K562 (cell line): Measurements from ENCODE around the gene NOTCH1. TPM values are rescaled to one million over a fixed set of nuclear protein-coding genes. Genes with fewer than 3 reads are reported as not detected.
A peak's percentile ranks its signal among the peaks of the same experiment; 100 is the strongest.

ENCODE experiments used
- ADNP ChIP-seq: fragments of 200-800 bp; sonication (Bioruptor generic); IDR thresholded peaks from 2 replicates; pipeline ENCODE4 v1.6.1; 2016; ENCODE audit warnings: missing genetic modification characterization, missing compliant biosample characterization
- CTCFL ChIP-seq: IDR thresholded peaks from 2 replicates; pipeline ENCODE4 v1.6.1; 2011; ENCODE audit warnings: borderline replicate concordance, low read depth, mild to moderate bottlenecking, moderate library complexity, low read length; ENCODE audit not compliant: insufficient read depth, poor library complexity, severe bottlenecking
- DDX20 ChIP-seq: fragments of 450-650 bp; IDR thresholded peaks from 2 replicates; pipeline ENCODE4 v1.6.1; 2016; ENCODE audit warnings: missing genetic modification characterization, low read depth, mild to moderate bottlenecking, missing compliant biosample characterization, moderate library complexity
- MYBL2 ChIP-seq, 2 experiments: fragments of 450-650 bp in 1 of 2; sonication (generic) in 1 of 2; formaldehyde crosslinking in 1 of 2; IDR thresholded peaks; 2 replicates each; pipeline versions ENCODE4 v1.6.1 to v1.8.1; 2017 to 2022; ENCODE audit warnings: borderline replicate concordance in 1 of 2, inconsistent platforms in 1 of 2, low read depth in 1 of 2, mild to moderate bottlenecking in 1 of 2, missing genetic modification reagents in 1 of 2, moderate library complexity in 1 of 2
- NCOA2 ChIP-seq, 2 experiments: fragments of 450-650 bp; IDR thresholded peaks; 2 replicates each; pipeline ENCODE4 v1.6.1; 2018; ENCODE audit warnings: mild to moderate bottlenecking in 2 of 2, moderate library complexity in 1 of 2; ENCODE audit not compliant: partially characterized antibody in 2 of 2
- NFATC3 ChIP-seq: fragments of 450-650 bp; IDR thresholded peaks from 2 replicates; pipeline ENCODE4 v1.6.1; 2017; ENCODE audit warnings: mild to moderate bottlenecking
- PURB ChIP-seq: sonication (generic); formaldehyde crosslinking; IDR thresholded peaks from 2 replicates; pipeline ENCODE4 v1.9.0; 2021; ENCODE audit warnings: low read depth, mild to moderate bottlenecking, missing genetic modification reagents
- SMARCE1 ChIP-seq: fragments of 450-650 bp; IDR thresholded peaks from 2 replicates; pipeline ENCODE4 v1.7.1; 2016; ENCODE audit warnings: mild to moderate bottlenecking
- microRNA-seq: library from miRNA; unstranded; fragments of <30 nt; microRNA quantifications from one replicate; pipeline ENCODE4, GENCODE V29; 2018; ENCODE audit warnings: borderline microRNAs expressed
- polyA plus RNA-seq, 8 experiments: library from polyadenylated mRNA; depleted of rRNA in 4 of 8; stranded (reverse) in 5 of 8; unstranded in 3 of 8; fragments of >200 nt; fragmentation: Nextera tagmentation in 2 of 8; fragmentation: Illumina TruSeq in 1 of 8; extraction: Ambion mirVana in 2 of 8; extraction: Trizol in 1 of 8; gene quantifications; 2 replicates each; pipeline versions ENCODE4 v1.2.1 to v1.2.3, GENCODE V29; 2011 to 2014; ENCODE audit warnings: inconsistent platforms in 1 of 8, missing spikeins in 1 of 8
- small RNA-seq: library from RNA; depleted of rRNA; stranded (forward); fragments of <200 nt; gene quantifications from one replicate; pipeline ENCODE3, GENCODE V24; 2014
- total RNA-seq, 7 experiments: library from RNA; depleted of rRNA in 6 of 7; stranded (reverse); fragments of >200 nt in 6 of 7; fragmentation: Illumina TruSeq in 2 of 7; extraction: Trizol in 2 of 7; gene quantifications; 2 replicates each; pipeline versions ENCODE4 v1.2.1 to v1.2.3, GENCODE V29; 2011 to 2021; ENCODE audit warnings: low replicate concordance in 1 of 7
- TF ChIP-seq, protein P1 (sequence below): fragments of 450-650 bp; IDR thresholded peaks from 2 replicates; pipeline ENCODE4 v1.6.1; 2017; ENCODE audit warnings: antibody characterized with exemption

The NOTCH1 gene
- total and polyA plus RNA-seq, 9 of the 15 experiments (the other 6 are each of a cell fraction or from before 2014, with no cell fraction given), result 0.03 to 31.4 (median 2.3) TPM

- TF ChIP-seq CTCFL (no peak), DDX20 (tag) (no peak), SMARCE1 (no peak), ADNP (peak; percentile 48; the same call in 1 of the 2 replicates), PURB (CRISPR knock-in tag) (no peak), NCOA2 (IDR thresholded peaks at IDR 0.05; ENCODE audit: partially characterized antibody in 2 of 2) (no peak), MYBL2 (IDR thresholded peaks at IDR 0.05; ENCODE audit: low read depth) (no peak), MYBL2 (CRISPR knock-in tag; IDR thresholded peaks at IDR 0.05; ENCODE audit: borderline replicate concordance) (no peak), NFATC3 (no peak)
- TF ChIP-seq, protein P1, sequence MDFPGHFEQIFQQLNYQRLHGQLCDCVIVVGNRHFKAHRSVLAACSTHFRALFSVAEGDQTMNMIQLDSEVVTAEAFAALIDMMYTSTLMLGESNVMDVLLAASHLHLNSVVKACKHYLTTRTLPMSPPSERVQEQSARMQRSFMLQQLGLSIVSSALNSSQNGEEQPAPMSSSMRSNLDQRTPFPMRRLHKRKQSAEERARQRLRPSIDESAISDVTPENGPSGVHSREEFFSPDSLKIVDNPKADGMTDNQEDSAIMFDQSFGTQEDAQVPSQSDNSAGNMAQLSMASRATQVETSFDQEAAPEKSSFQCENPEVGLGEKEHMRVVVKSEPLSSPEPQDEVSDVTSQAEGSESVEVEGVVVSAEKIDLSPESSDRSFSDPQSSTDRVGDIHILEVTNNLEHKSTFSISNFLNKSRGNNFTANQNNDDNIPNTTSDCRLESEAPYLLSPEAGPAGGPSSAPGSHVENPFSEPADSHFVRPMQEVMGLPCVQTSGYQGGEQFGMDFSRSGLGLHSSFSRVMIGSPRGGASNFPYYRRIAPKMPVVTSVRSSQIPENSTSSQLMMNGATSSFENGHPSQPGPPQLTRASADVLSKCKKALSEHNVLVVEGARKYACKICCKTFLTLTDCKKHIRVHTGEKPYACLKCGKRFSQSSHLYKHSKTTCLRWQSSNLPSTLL, result no peak
Observed at GRCh38 chr9:136445799-136446198, 100.0 kb downstream of the NOTCH1 start (continued).

Small RNAs within 50 kb of the gene (microRNA-seq; reads per million reads assigned to microRNA genes)
- not detected for gene MIR4673
- not detected for gene MIR4674

Small RNAs within 50 kb of the gene (small RNA-seq; reads per million reads assigned to genes)
- gene MIR4673 (not detected), gene MIR4674 (not detected)

Other genes starting within 250 kb of the NOTCH1 start
Only the 7 nearest of the 17 such genes appear.
- 14.4 and 15.8 TPM in 2 replicates for gene SNAPC4, start 145.9 kb downstream of the NOTCH1 start, total RNA-seq (2014; rRNA removed)
- gene SNAPC4, start 145.9 kb downstream of the NOTCH1 start, total RNA-seq (2014; rRNA removed; fragmentation: Illumina TruSeq; extraction: Trizol), result 7.1 and 8.8 TPM in 2 replicates
- gene SNAPC4, start 145.9 kb downstream of the NOTCH1 start, total RNA-seq (2015; rRNA removed; fragmentation: Illumina TruSeq; extraction: Trizol), result 9.3 and 11.1 TPM in 2 replicates
- gene SNAPC4, start 145.9 kb downstream of the NOTCH1 start, total RNA-seq (2021), result 17.1 and 18.7 TPM in 2 replicates
- gene SNAPC4, start 145.9 kb downstream of the NOTCH1 start, polyA plus RNA-seq (2011; rRNA removed), result 4.4 and 4.5 TPM in 2 replicates
- gene SNAPC4, start 145.9 kb downstream of the NOTCH1 start, polyA plus RNA-seq (2014; fragmentation: Illumina TruSeq; extraction: Trizol), result 8.8 and 9.0 TPM in 2 replicates
- gene SNAPC4, start 145.9 kb downstream of the NOTCH1 start, polyA plus RNA-seq (2014; fragmentation: Nextera tagmentation; extraction: Ambion mirVana), result under 1 TPM; 0.21 to 0.46 TPM
- 18.7 and 21.8 TPM in 2 replicates for gene SNAPC4, start 145.9 kb downstream of the NOTCH1 start, polyA plus RNA-seq (2014; rRNA removed)
- gene ENTR1, start 135.4 kb downstream of the NOTCH1 start, total RNA-seq (2014; rRNA removed), result 79.0 and 88.8 TPM in 2 replicates
- gene ENTR1, start 135.4 kb downstream of the NOTCH1 start, total RNA-seq (2014; rRNA removed; fragmentation: Illumina TruSeq; extraction: Trizol), result 38.1 and 38.3 TPM in 2 replicates
- gene ENTR1, start 135.4 kb downstream of the NOTCH1 start, total RNA-seq (2015; rRNA removed; fragmentation: Illumina TruSeq; extraction: Trizol), result 61.3 and 65.5 TPM in 2 replicates
- gene ENTR1, start 135.4 kb downstream of the NOTCH1 start, total RNA-seq (2021), result 101 and 104 TPM in 2 replicates
- gene ENTR1, start 135.4 kb downstream of the NOTCH1 start, polyA plus RNA-seq (2011; rRNA removed), result 77.3 and 92.6 TPM in 2 replicates
- gene ENTR1, start 135.4 kb downstream of the NOTCH1 start, polyA plus RNA-seq (2014; fragmentation: Illumina TruSeq; extraction: Trizol), result 72.6 and 75.9 TPM in 2 replicates
- 1 to 10 TPM; 6.7 to 9.6 TPM for gene ENTR1, start 135.4 kb downstream of the NOTCH1 start, polyA plus RNA-seq (2014; fragmentation: Nextera tagmentation; extraction: Ambion mirVana)
- 106 and 108 TPM in 2 replicates for gene ENTR1, start 135.4 kb downstream of the NOTCH1 start, polyA plus RNA-seq (2014; rRNA removed)
- 86.6 and 111 TPM in 2 replicates for gene PMPCA, start 135.4 kb downstream of the NOTCH1 start, total RNA-seq (2014; rRNA removed)
- gene PMPCA, start 135.4 kb downstream of the NOTCH1 start, total RNA-seq (2014; rRNA removed; fragmentation: Illumina TruSeq; extraction: Trizol), result 82.4 and 104 TPM in 2 replicates
- gene PMPCA, start 135.4 kb downstream of the NOTCH1 start, total RNA-seq (2015; rRNA removed; fragmentation: Illumina TruSeq; extraction: Trizol), result 66.6 and 67.5 TPM in 2 replicates
- gene PMPCA, start 135.4 kb downstream of the NOTCH1 start, total RNA-seq (2021), result 118 and 139 TPM in 2 replicates
- gene PMPCA, start 135.4 kb downstream of the NOTCH1 start, polyA plus RNA-seq (2011; rRNA removed), result 114 and 119 TPM in 2 replicates
- 99.8 and 122 TPM in 2 replicates for gene PMPCA, start 135.4 kb downstream of the NOTCH1 start, polyA plus RNA-seq (2014; fragmentation: Illumina TruSeq; extraction: Trizol)
- 10 to 100 TPM; 23.9 to 30.0 TPM for gene PMPCA, start 135.4 kb downstream of the NOTCH1 start, polyA plus RNA-seq (2014; fragmentation: Nextera tagmentation; extraction: Ambion mirVana)
- gene PMPCA, start 135.4 kb downstream of the NOTCH1 start, polyA plus RNA-seq (2014; rRNA removed), result 129 and 143 TPM in 2 replicates
- 8.8 and 11.1 TPM in 2 replicates for gene INPP5E, start 106.2 kb downstream of the NOTCH1 start, total RNA-seq (2014; rRNA removed)
- 2.5 and 2.9 TPM in 2 replicates for gene INPP5E, start 106.2 kb downstream of the NOTCH1 start, total RNA-seq (2014; rRNA removed; fragmentation: Illumina TruSeq; extraction: Trizol)
- 5.4 and 5.7 TPM in 2 replicates for gene INPP5E, start 106.2 kb downstream of the NOTCH1 start, total RNA-seq (2015; rRNA removed; fragmentation: Illumina TruSeq; extraction: Trizol)
- 16.3 and 17.4 TPM in 2 replicates for gene INPP5E, start 106.2 kb downstream of the NOTCH1 start, total RNA-seq (2021)
- gene INPP5E, start 106.2 kb downstream of the NOTCH1 start, polyA plus RNA-seq (2011; rRNA removed), result 4.4 and 6.8 TPM in 2 replicates
- 4.9 and 8.4 TPM in 2 replicates for gene INPP5E, start 106.2 kb downstream of the NOTCH1 start, polyA plus RNA-seq (2014; fragmentation: Illumina TruSeq; extraction: Trizol)
- gene INPP5E, start 106.2 kb downstream of the NOTCH1 start, polyA plus RNA-seq (2014; fragmentation: Nextera tagmentation; extraction: Ambion mirVana), result under 1 TPM; 0.38 to 0.56 TPM
- 14.1 and 15.1 TPM in 2 replicates for gene INPP5E, start 106.2 kb downstream of the NOTCH1 start, polyA plus RNA-seq (2014; rRNA removed)
- 17.1 and 20.1 TPM in 2 replicates for gene SEC16A, start 63.0 kb downstream of the NOTCH1 start, total RNA-seq (2014; rRNA removed)
- 9.1 and 9.3 TPM in 2 replicates for gene SEC16A, start 63.0 kb downstream of the NOTCH1 start, total RNA-seq (2014; rRNA removed; fragmentation: Illumina TruSeq; extraction: Trizol)
- gene SEC16A, start 63.0 kb downstream of the NOTCH1 start, total RNA-seq (2015; rRNA removed; fragmentation: Illumina TruSeq; extraction: Trizol), result 8.7 and 11.1 TPM in 2 replicates
- 56.1 and 62.8 TPM in 2 replicates for gene SEC16A, start 63.0 kb downstream of the NOTCH1 start, total RNA-seq (2021)
- 14.0 and 25.1 TPM in 2 replicates for gene SEC16A, start 63.0 kb downstream of the NOTCH1 start, polyA plus RNA-seq (2011; rRNA removed)
- 44.6 and 47.6 TPM in 2 replicates for gene SEC16A, start 63.0 kb downstream of the NOTCH1 start, polyA plus RNA-seq (2014; fragmentation: Illumina TruSeq; extraction: Trizol)
- gene SEC16A, start 63.0 kb downstream of the NOTCH1 start, polyA plus RNA-seq (2014; fragmentation: Nextera tagmentation; extraction: Ambion mirVana), result 10 to 100 TPM in 1 of 2 experiments, 1 to 10 TPM in 1; 8.3 to 12.0 TPM
- 30.9 and 32.2 TPM in 2 replicates for gene SEC16A, start 63.0 kb downstream of the NOTCH1 start, polyA plus RNA-seq (2014; rRNA removed)
- 217 and 294 TPM in 2 replicates for gene EGFL7, start 116.9 kb upstream of the NOTCH1 start, total RNA-seq (2014; rRNA removed)
- 6.6 and 10.2 TPM in 2 replicates for gene EGFL7, start 116.9 kb upstream of the NOTCH1 start, total RNA-seq (2014; rRNA removed; fragmentation: Illumina TruSeq; extraction: Trizol)
- 55.3 and 55.5 TPM in 2 replicates for gene EGFL7, start 116.9 kb upstream of the NOTCH1 start, total RNA-seq (2015; rRNA removed; fragmentation: Illumina TruSeq; extraction: Trizol)
- 213 and 225 TPM in 2 replicates for gene EGFL7, start 116.9 kb upstream of the NOTCH1 start, total RNA-seq (2021)
- gene EGFL7, start 116.9 kb upstream of the NOTCH1 start, polyA plus RNA-seq (2011; rRNA removed), result 220 and 305 TPM in 2 replicates
- 16.3 and 110 TPM in 2 replicates for gene EGFL7, start 116.9 kb upstream of the NOTCH1 start, polyA plus RNA-seq (2014; fragmentation: Illumina TruSeq; extraction: Trizol)
- 10 to 100 TPM in 1 of 2 experiments, 1 to 10 TPM in 1; 1.5 to 10.9 TPM for gene EGFL7, start 116.9 kb upstream of the NOTCH1 start, polyA plus RNA-seq (2014; fragmentation: Nextera tagmentation; extraction: Ambion mirVana)
- 286 and 294 TPM in 2 replicates for gene EGFL7, start 116.9 kb upstream of the NOTCH1 start, polyA plus RNA-seq (2014; rRNA removed)
- 45.5 and 56.5 TPM in 2 replicates for gene AGPAT2, start 141.4 kb upstream of the NOTCH1 start, total RNA-seq (2014; rRNA removed)
- 7.2 and 8.5 TPM in 2 replicates for gene AGPAT2, start 141.4 kb upstream of the NOTCH1 start, total RNA-seq (2014; rRNA removed; fragmentation: Illumina TruSeq; extraction: Trizol)
- gene AGPAT2, start 141.4 kb upstream of the NOTCH1 start, total RNA-seq (2015; rRNA removed; fragmentation: Illumina TruSeq; extraction: Trizol), result 27.7 and 31.8 TPM in 2 replicates
- 52.6 and 54.5 TPM in 2 replicates for gene AGPAT2, start 141.4 kb upstream of the NOTCH1 start, total RNA-seq (2021)
- 17.3 and 25.4 TPM in 2 replicates for gene AGPAT2, start 141.4 kb upstream of the NOTCH1 start, polyA plus RNA-seq (2011; rRNA removed)
- gene AGPAT2, start 141.4 kb upstream of the NOTCH1 start, polyA plus RNA-seq (2014; fragmentation: Illumina TruSeq; extraction: Trizol), result 23.9 and 38.6 TPM in 2 replicates
- gene AGPAT2, start 141.4 kb upstream of the NOTCH1 start, polyA plus RNA-seq (2014; fragmentation: Nextera tagmentation; extraction: Ambion mirVana), result under 1 TPM; 0.13 to 0.45 TPM
- gene AGPAT2, start 141.4 kb upstream of the NOTCH1 start, polyA plus RNA-seq (2014; rRNA removed), result 47.1 and 51.9 TPM in 2 replicates